Liver (tissue), 9 donors: ENCODE results near the gene DUSP14. TPM values are rescaled to one million over a fixed set of nuclear protein-coding genes. Genes with fewer than 3 reads are reported as not detected.

Experiments
- DNase-seq: peaks from one replicate; pipeline ENCODE4 v3.0.0-alpha.2; 2017; ENCODE audit warnings: low spot score
- H3K27ac ChIP-seq, 2 donors: one replicate each; pipeline ENCODE4 v1.7.0; 2013; ENCODE audit warnings: inconsistent platforms in 2 of 2, low read length in 2 of 2, control low read depth in 1 of 2, low read depth in 1 of 2, mild to moderate bottlenecking in 1 of 2
- H3K27me3 ChIP-seq, 4 donors: one replicate each; pipeline versions ENCODE4 v1.6.1 to v1.7.0; 2013; ENCODE audit warnings: low read length in 3 of 4, inconsistent platforms in 1 of 4, mild to moderate bottlenecking in 1 of 4, moderate library complexity in 1 of 4; ENCODE audit not compliant: control insufficient read depth in 4 of 4, insufficient read depth in 4 of 4
- H3K36me3 ChIP-seq, 4 donors: one replicate each; pipeline versions ENCODE4 v1.6.1 to v1.7.0; 2013; ENCODE audit warnings: low read length in 3 of 4, mild to moderate bottlenecking in 3 of 4, low read depth in 1 of 4, moderate library complexity in 1 of 4; ENCODE audit not compliant: control insufficient read depth in 4 of 4, insufficient read depth in 3 of 4
- H3K4me1 ChIP-seq, 4 donors: one replicate each; pipeline versions ENCODE4 v1.6.1 to v1.7.0; 2013; ENCODE audit warnings: low read length in 3 of 4, mild to moderate bottlenecking in 3 of 4, moderate library complexity in 1 of 4; ENCODE audit not compliant: control insufficient read depth in 4 of 4, insufficient read depth in 4 of 4
- H3K4me3 ChIP-seq, 3 donors: one replicate each; pipeline versions ENCODE4 v1.6.1 to v1.7.0; 2013; ENCODE audit warnings: low read length in 3 of 3, control low read depth in 1 of 3, low read depth in 1 of 3, mild to moderate bottlenecking in 1 of 3
- H3K9ac ChIP-seq, 2 donors: one replicate each; pipeline ENCODE4 v1.7.0; 2013; ENCODE audit warnings: low read length in 2 of 2, mild to moderate bottlenecking in 2 of 2, moderate library complexity in 2 of 2, control low read depth in 1 of 2, low read depth in 1 of 2
- H3K9me3 ChIP-seq, 4 donors: one replicate each; pipeline versions ENCODE4 v1.6.1 to v1.7.0; 2013; ENCODE audit warnings: low read length in 3 of 4; ENCODE audit not compliant: control insufficient read depth in 4 of 4
- CTCF ChIP-seq: fragments of 150-350 bp; IDR thresholded peaks from 2 replicates; pipeline ENCODE4 v1.5.1; 2017; ENCODE audit warnings: improper control_type of control experiment, low read depth, low read length; ENCODE audit not compliant: missing input control
- EGR1 ChIP-seq, 2 donors: IDR thresholded peaks; 2 replicates each; pipeline ENCODE4 v1.6.1; 2016 to 2018; ENCODE audit warnings: antibody characterized with exemption in 2 of 2, low read depth in 2 of 2
- FOXA1 ChIP-seq: IDR thresholded peaks from 2 replicates; pipeline ENCODE4 v1.6.1; 2016; ENCODE audit warnings: antibody characterized with exemption
- HNF4A ChIP-seq, 2 donors: conservative IDR thresholded peaks; 2 replicates each; pipeline ENCODE4 v1.6.1; 2016; ENCODE audit warnings: antibody characterized with exemption in 2 of 2, mild to moderate bottlenecking in 2 of 2
- HNF4G ChIP-seq: IDR thresholded peaks from 2 replicates; pipeline ENCODE4 v1.6.1; 2016; ENCODE audit warnings: antibody characterized with exemption
- JUND ChIP-seq, 2 donors: IDR thresholded peaks; 2 replicates each; pipeline ENCODE4 v1.6.1; 2016; ENCODE audit warnings: antibody characterized with exemption in 2 of 2
- NR2F2 ChIP-seq: IDR thresholded peaks from 2 replicates; pipeline ENCODE4 v1.6.1; 2016; ENCODE audit warnings: antibody characterized with exemption
- REST ChIP-seq: IDR thresholded peaks from 2 replicates; pipeline ENCODE4 v1.6.1; 2016; ENCODE audit warnings: antibody characterized with exemption, mild to moderate bottlenecking
- RXRA ChIP-seq, 2 donors: IDR thresholded peaks; 2 replicates each; pipeline ENCODE4 v1.6.1; 2017 to 2018; ENCODE audit warnings: antibody characterized with exemption in 2 of 2, mild to moderate bottlenecking in 1 of 2
- SP1 ChIP-seq: IDR thresholded peaks from 2 replicates; pipeline ENCODE4 v1.6.1; 2018; ENCODE audit warnings: antibody characterized with exemption, mild to moderate bottlenecking
- ZBTB33 ChIP-seq: IDR thresholded peaks from 2 replicates; pipeline ENCODE4 v1.6.1; 2016; ENCODE audit warnings: antibody characterized with exemption
- WGBS: extraction: QIAGEN DNeasy Blood & Tissue Kit; methylation state at CpG from one replicate; pipeline ENCODE4 v1.1.7; 2013; 5-methylcytosine and 5-hydroxymethylcytosine counted together
- polyA plus RNA-seq, 2 donors: library from polyadenylated mRNA; stranded (reverse) in 1 of 2; unstranded in 1 of 2; fragments of 200-250 nt in 1 of 2; fragments of >200 nt in 1 of 2; fragmentation: Nextera tagmentation in 1 of 2; extraction: Ambion mirVana in 1 of 2; gene quantifications; one replicate each; pipeline versions ENCODE4 v1.2.1 to v1.2.3, GENCODE V29; 2013 to 2015
- total RNA-seq, 2 donors: library from RNA; depleted of rRNA; stranded (reverse); fragments of >200 nt; gene quantifications; one replicate each; pipeline ENCODE4 v1.2.3, GENCODE V29; 2014
- TF ChIP-seq, protein P1 (sequence below): IDR thresholded peaks from 2 replicates; pipeline ENCODE4 v1.6.1; 2016; ENCODE audit warnings: antibody characterized with exemption
- donor health status: healthy.
- donor health status: healthy.
- donor health status: healthy.
- donor health status: healthy.
- donor health status: healthy.

DUSP14 gene
- total and polyA plus RNA-seq, 4 donors = 6.3 to 15.7 (median 13.8) TPM

DNA sequence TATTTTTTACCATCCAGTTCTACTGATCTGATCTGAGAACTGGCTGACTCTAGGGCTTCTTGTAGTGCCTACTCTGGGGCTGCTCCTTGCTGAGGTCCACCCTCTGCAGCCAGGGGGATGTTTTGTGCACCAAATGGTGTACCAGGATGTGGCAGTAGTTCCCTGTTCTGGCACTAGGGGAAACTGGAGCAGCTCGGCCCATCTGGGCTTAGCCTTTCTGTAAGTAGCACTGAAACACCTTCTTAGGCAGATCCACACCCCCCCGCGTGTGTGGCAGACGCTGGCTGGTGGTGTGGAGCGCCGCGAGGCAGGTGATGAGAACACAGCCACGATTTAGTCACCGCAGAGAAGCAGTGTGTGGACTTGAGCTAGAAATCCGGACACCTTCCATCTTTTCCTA is 17.0 kb downstream of the DUSP14 start (continued):
- TF ChIP-seq, protein P1, sequence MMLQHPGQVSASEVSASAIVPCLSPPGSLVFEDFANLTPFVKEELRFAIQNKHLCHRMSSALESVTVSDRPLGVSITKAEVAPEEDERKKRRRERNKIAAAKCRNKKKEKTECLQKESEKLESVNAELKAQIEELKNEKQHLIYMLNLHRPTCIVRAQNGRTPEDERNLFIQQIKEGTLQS = no peak
- TF ChIP-seq HNF4A (conservative IDR thresholded peaks at IDR 0.05) (no peak), JUND (IDR thresholded peaks at IDR 0.05) (no peak), SP1 (no peak), ZBTB33 (no peak), EGR1 (IDR thresholded peaks at IDR 0.05; ENCODE audit: low read depth in 2 of 2) (no peak)

- Histone ChIP-seq H3K27me3 (no peaks in the 10 kb centered on the region), H3K4me3 (no peak overlapping the region), H3K4me1 (peaks cover 3 to 35% (median 26%) of the 10 kb centered on the region in 4 donors), H3K36me3 (no peaks in the 10 kb centered on the region), H3K9ac (no peak overlapping the region), H3K27ac (peak overlapping the region; percentile 4 to 32), H3K9me3 (no peaks in the 10 kb centered on the region)
- no peak for TF ChIP-seq FOXA1
- no peak for TF ChIP-seq NR2F2
- TF ChIP-seq RXRA (IDR thresholded peaks at IDR 0.05) = peak; percentile 38 to 67
- TF ChIP-seq HNF4A (conservative IDR thresholded peaks at IDR 0.05) = peak; percentile 73 to 80
- no peak for TF ChIP-seq HNF4G
- no peak for TF ChIP-seq EGR1 (IDR thresholded peaks at IDR 0.05; ENCODE audit: low read depth in 2 of 2)
- peak; percentile 16 for TF ChIP-seq SP1
- TF ChIP-seq, protein P1 = no peak
- no peak for TF ChIP-seq ZBTB33
- TF ChIP-seq REST = no peak
- no peak for TF ChIP-seq JUND (IDR thresholded peaks at IDR 0.05)
- no peak for TF ChIP-seq CTCF
- 50% methylated on average over 9 of the region's 9 CpGs for WGBS
- no peak for DNase-seq
These were observed 17.4 kb downstream of the DUSP14 start for GRCh38 chr17:37507111-37507510.
